GM12865 (cell line): Measurements from ENCODE around the gene NAGLU.
A peak's percentile ranks its signal among the peaks of the same experiment; 100 is the strongest.
"Not testable (repeated sequence)": the region's sequence is repeated elsewhere in the genome, so short reads cannot be mapped to it uniquely, and the experiment has no call there.

Source experiments
- DNase-seq: peaks from one replicate; pipeline ENCODE4 v3.0.0; 2010; ENCODE audit warnings: low read depth
- H3K4me3 ChIP-seq: 2 replicates; pipeline ENCODE4 v1.5.1; 2011; ENCODE audit warnings: mild to moderate bottlenecking, low read depth, low read length, control low read depth
- CTCF ChIP-seq: IDR thresholded peaks from 2 replicates; pipeline ENCODE4 v1.5.1; 2011; ENCODE audit warnings: low read length, control low read depth, low read depth, inconsistent platforms; ENCODE audit not compliant: insufficient read depth; ENCODE audit errors: missing control alignments

Gene NAGLU

DNA sequence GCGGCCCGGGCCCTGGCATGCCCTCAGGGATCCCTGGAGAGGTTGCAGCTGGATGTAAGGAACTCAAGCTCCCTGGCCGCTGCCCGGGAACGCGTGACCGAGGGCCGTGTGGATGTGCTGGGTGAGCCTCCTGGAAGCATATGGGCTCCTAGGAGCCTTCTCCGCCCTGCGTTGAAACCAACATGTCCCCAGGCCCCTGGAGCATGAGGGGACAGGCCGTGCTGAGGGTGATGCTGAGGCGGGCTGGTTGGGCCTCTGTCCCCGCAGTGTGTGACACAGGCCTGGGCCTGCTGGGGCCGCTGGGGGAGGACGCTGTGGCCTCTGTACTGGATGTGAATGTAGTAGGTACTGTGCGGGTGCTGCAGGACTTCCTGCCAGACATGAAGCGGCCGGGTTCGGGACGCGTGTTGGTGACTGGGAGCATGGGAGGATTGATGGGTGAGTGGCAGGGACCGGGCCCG, 11.0 kb downstream of the NAGLU start:
- no peak for TF ChIP-seq CTCF
- no peak overlapping the region for H3K4me3 ChIP-seq
- DNase-seq, result no peak

GRCh38 chr17:42547698-42548069, 11.6 kb downstream of the NAGLU start:
- H3K4me3 ChIP-seq, result no peak overlapping the region; the same call in 1 of the 2 replicates
- TF ChIP-seq CTCF, result no peak
- no peak for DNase-seq

DNA sequence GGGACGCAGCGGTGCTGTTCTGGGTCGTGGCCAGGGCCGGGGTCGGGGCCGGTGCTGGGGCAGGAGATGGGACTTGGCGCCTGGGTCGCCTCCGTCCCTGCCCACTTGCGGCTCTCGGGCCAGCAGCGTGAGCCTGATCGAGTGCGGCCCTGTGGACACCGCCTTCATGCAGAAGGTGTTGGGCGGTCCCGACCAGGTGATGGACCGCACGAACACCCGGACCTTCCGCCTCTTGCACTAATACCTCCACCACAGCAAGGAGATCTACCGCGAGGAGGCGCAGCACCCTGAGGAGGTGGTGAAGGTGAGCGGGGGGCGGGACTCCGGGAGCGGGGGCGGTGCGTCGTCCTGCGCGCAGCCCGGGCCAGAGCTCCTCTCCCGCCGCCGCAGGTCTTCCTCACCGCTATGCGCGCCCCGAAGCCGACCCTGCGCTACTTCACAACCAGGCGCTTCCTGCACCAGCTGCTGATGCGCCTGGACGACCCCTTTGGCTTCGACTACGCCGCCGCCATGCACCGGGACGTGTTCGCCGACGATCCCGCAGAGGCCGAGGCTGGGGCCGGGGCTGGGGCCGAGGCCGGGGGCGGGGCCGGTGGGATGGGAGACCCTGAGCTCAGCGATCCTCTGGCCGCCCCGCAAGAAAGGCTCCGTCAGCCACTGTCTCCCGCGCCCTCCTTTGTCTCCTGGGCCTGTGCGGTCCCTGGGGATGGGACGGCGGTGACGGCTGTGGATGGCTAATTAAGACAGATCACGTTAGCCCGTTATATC, 12.2 kb downstream of the NAGLU start:
- TF ChIP-seq CTCF, result peak; percentile 70
- DNase-seq, result peak; percentile 89
- peak overlapping the region; percentile 50 for H3K4me3 ChIP-seq

- DNase-seq, result no peak
- no peak for TF ChIP-seq CTCF
- peak overlapping the region; percentile 50 for H3K4me3 ChIP-seq
Observed at GRCh38 chr17:42548993-42549755, 13.1 kb downstream of the NAGLU start.

- H3K4me3 ChIP-seq, result peak within 1 kb of the TSS; percentile 97
- DNase-seq, result not testable (repeated sequence)
Observed at GRCh38 chr17:42552736-42553135, 16.7 kb downstream of the NAGLU start, which contains the start of gene HSD17B1. Gene HSD17B1 (plus strand): TSS chr17:42552923. CDS start chr17:42552934, 11 bp downstream.

DNA sequence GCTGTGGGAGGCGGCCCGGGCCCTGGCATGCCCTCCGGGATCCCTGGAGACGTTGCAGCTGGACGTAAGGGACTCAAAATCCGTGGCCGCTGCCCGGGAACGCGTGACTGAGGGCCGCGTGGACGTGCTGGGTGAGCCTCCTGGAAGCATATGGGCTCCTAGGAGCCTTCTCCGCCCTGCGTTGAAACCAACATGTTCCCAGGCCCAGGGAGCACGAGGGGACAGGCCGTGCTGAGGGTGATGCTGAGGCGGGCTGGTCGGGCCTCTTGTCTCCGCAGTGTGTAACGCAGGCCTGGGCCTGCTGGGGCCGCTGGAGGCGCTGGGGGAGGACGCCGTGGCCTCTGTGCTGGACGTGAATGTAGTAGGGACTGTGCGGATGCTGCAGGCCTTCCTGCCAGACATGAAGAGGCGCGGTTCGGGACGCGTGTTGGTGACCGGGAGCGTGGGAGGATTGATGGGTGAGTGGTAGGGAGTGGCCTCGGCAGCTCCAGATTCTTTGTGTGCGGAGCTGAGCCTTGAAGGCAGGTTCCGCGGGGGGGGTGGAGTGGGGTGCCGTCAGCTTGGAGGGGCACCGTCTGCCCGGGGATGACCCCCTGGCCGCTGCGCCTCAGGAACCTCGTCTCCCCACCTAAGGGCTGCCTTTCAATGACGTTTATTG, 17.2 kb downstream of the NAGLU start:
- H3K4me3 ChIP-seq, result peak overlapping the region; percentile 97

More for the DNA sequence above, 17.2 kb downstream of the NAGLU start:
- DNase-seq, result no peak
- no peak for TF ChIP-seq CTCF
